Mononuclear cell (primary cell): Measurements from ENCODE around the gene PTDSS2. TPM values are rescaled to one million over a fixed set of nuclear protein-coding genes. Genes with fewer than 3 reads are reported as not detected.
"Not testable (repeated sequence)": the region's sequence is repeated elsewhere in the genome, so short reads cannot be mapped to it uniquely, and the experiment has no call there.

Experiments
- H3K27me3 ChIP-seq: 2 replicates; pipeline ENCODE4 v1.6.0; 2011; ENCODE audit warnings: low read length, control low read depth; ENCODE audit not compliant: insufficient read depth
- H3K4me1 ChIP-seq: 2 replicates; pipeline ENCODE4 v1.5.1; 2011; ENCODE audit warnings: mild to moderate bottlenecking, low read length, control low read depth; ENCODE audit not compliant: insufficient read depth
- H3K4me3 ChIP-seq: 2 replicates; pipeline ENCODE4 v1.5.1; 2011; ENCODE audit warnings: mild to moderate bottlenecking, low read length, moderate library complexity
- H3K9me3 ChIP-seq: 2 replicates; pipeline ENCODE4 v1.5.1; 2011; ENCODE audit warnings: low read depth, mild to moderate bottlenecking, control low read depth, low read length
- total RNA-seq: library from RNA; depleted of rRNA; stranded (reverse); fragments of >200 nt; gene quantifications from one replicate; pipeline ENCODE4 v1.2.3, GENCODE V29; 2012

Gene PTDSS2
- total RNA-seq, 1 donor, result 8.8 TPM

GRCh38 chr11:461626-462025 lies 11.5 kb downstream of the PTDSS2 start:
- Histone ChIP-seq H3K27me3 (no peaks in the 10 kb centered on the region), H3K4me1 (peaks cover 13% of the 10 kb centered on the region), H3K4me3 (no peak overlapping the region), H3K9me3 (no peaks in the 10 kb centered on the region)

- H3K4me3 ChIP-seq, result no peak overlapping the region
- H3K4me1 ChIP-seq, result peaks cover 6% of the 10 kb centered on the region
- H3K27me3 ChIP-seq, result no peaks in the 10 kb centered on the region
- H3K9me3 ChIP-seq, result no peaks in the 10 kb centered on the region
Measured at GRCh38 chr11:462107-462890, 12.2 kb downstream of the PTDSS2 start.

- Histone ChIP-seq H3K4me3 (no peak overlapping the region), H3K27me3 (no peaks in the 10 kb centered on the region), H3K9me3 (no peaks in the 10 kb centered on the region), H3K4me1 (no peaks in the 10 kb centered on the region)
Measured at GRCh38 chr11:464316-464715, 14.2 kb downstream of the PTDSS2 start.

- H3K4me3 ChIP-seq, result no peak overlapping the region
- H3K9me3 ChIP-seq, result no peaks in the 10 kb centered on the region
- H3K27me3 ChIP-seq, result no peaks in the 10 kb centered on the region
- no peaks in the 10 kb centered on the region for H3K4me1 ChIP-seq
Measured at GRCh38 chr11:465896-466530, 15.9 kb downstream of the PTDSS2 start.

- no peaks in the 10 kb centered on the region for H3K27me3 ChIP-seq
- no peak overlapping the region for H3K4me3 ChIP-seq
Measured at GRCh38 chr11:468036-468435, 18.0 kb downstream of the PTDSS2 start.

GRCh38 chr11:468493-468892 lies 18.4 kb downstream of the PTDSS2 start:
- Histone ChIP-seq H3K4me3 (no peak overlapping the region), H3K27me3 (no peaks in the 10 kb centered on the region), H3K9me3 (no peaks in the 10 kb centered on the region), H3K4me1 (no peaks in the 10 kb centered on the region)

More at GRCh38 chr11:468036-468435, 18.0 kb downstream of the PTDSS2 start:
- Histone ChIP-seq H3K4me1 (no peaks in the 10 kb centered on the region), H3K9me3 (no peaks in the 10 kb centered on the region)

- H3K4me3 ChIP-seq, H3K4me1 ChIP-seq, H3K9me3 ChIP-seq, H3K27me3 ChIP-seq: not testable (repeated sequence)
Measured at GRCh38 chr11:469026-469683, 19.1 kb downstream of the PTDSS2 start.

- Histone ChIP-seq H3K9me3 (no peaks in the 10 kb centered on the region), H3K4me3 (no peak overlapping the region), H3K27me3 (no peaks in the 10 kb centered on the region), H3K4me1 (no peaks in the 10 kb centered on the region)
Measured at GRCh38 chr11:469684-470560, 19.8 kb downstream of the PTDSS2 start.

GRCh38 chr11:471468-472145 lies 21.5 kb downstream of the PTDSS2 start:
- no peaks in the 10 kb centered on the region for H3K27me3 ChIP-seq
- no peaks in the 10 kb centered on the region for H3K9me3 ChIP-seq

GRCh38 chr11:472272-472671 lies 22.2 kb downstream of the PTDSS2 start:
- Histone ChIP-seq H3K9me3 (no peaks in the 10 kb centered on the region), H3K27me3 (no peaks in the 10 kb centered on the region)

More at GRCh38 chr11:471468-472145, 21.5 kb downstream of the PTDSS2 start:
- Histone ChIP-seq H3K4me3 (no peak overlapping the region), H3K4me1 (no peaks in the 10 kb centered on the region)

GRCh38 chr11:472816-473215 lies 22.7 kb downstream of the PTDSS2 start:
- Histone ChIP-seq H3K4me3 (no peak overlapping the region), H3K9me3 (no peaks in the 10 kb centered on the region), H3K27me3 (no peaks in the 10 kb centered on the region), H3K4me1 (no peaks in the 10 kb centered on the region)

More at GRCh38 chr11:472272-472671, 22.2 kb downstream of the PTDSS2 start:
- no peaks in the 10 kb centered on the region for H3K4me1 ChIP-seq
- no peak overlapping the region for H3K4me3 ChIP-seq

- Histone ChIP-seq H3K4me3 (no peak overlapping the region), H3K27me3 (no peaks in the 10 kb centered on the region), H3K9me3 (no peaks in the 10 kb centered on the region), H3K4me1 (no peaks in the 10 kb centered on the region)
Measured at GRCh38 chr11:473415-473814, 23.3 kb downstream of the PTDSS2 start.

- no peak overlapping the region for H3K4me3 ChIP-seq
- no peaks in the 10 kb centered on the region for H3K9me3 ChIP-seq
- no peaks in the 10 kb centered on the region for H3K4me1 ChIP-seq
- no peaks in the 10 kb centered on the region for H3K27me3 ChIP-seq
Measured at GRCh38 chr11:473962-474785, 24.1 kb downstream of the PTDSS2 start.
